ENCODE measurements around the gene ANXA4.

ANXA4 gene

DNA sequence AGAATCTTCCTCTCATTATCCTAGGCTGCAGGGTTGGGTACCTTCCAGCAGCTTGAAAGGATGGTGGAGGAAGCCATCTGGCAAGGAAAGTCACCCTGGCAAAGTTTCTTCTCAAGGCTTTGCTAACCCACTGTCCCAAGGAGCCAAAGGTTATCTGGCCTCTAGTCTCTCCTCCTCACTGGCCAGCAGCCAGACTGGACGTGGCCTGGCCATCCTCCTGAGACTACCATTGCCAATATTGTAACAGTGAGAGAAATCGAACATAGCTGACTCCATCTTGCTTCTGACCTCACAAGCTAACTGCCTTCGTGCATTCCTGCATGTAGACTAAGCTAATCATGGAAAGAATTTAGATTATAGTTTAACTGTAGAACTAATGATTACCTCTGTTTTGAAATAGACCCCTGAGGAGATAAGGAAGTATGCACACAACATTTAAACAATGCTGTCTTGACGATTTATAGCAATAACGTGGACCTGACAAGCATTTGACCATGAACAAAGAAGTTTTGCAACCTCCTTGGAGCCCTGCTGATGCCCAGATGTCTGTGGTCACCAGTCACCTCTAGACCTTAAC lies 7.8 kb upstream of the ANXA4 start:
- no peak for TF ChIP-seq TOX (CRISPR knock-in tag; IDR thresholded peaks at IDR 0.05; ENCODE audit: borderline replicate concordance)
- TF ChIP-seq ZC3H10 (CRISPR knock-in tag; IDR thresholded peaks at IDR 0.05), result no peak
- TF ChIP-seq, protein P1, sequence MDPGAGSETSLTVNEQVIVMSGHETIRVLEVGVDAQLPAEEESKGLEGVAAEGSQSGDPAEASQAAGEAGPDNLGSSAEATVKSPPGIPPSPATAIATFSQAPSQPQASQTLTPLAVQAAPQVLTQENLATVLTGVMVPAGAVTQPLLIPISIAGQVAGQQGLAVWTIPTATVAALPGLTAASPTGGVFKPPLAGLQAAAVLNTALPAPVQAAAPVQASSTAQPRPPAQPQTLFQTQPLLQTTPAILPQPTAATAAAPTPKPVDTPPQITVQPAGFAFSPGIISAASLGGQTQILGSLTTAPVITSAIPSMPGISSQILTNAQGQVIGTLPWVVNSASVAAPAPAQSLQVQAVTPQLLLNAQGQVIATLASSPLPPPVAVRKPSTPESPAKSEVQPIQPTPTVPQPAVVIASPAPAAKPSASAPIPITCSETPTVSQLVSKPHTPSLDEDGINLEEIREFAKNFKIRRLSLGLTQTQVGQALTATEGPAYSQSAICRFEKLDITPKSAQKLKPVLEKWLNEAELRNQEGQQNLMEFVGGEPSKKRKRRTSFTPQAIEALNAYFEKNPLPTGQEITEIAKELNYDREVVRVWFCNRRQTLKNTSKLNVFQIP (CRISPR knock-in tag; IDR thresholded peaks at IDR 0.05; ENCODE audit: borderline replicate concordance, low read depth), result no peak
- TF ChIP-seq SNAI2 (CRISPR knock-in tag; IDR thresholded peaks at IDR 0.05), result peak; percentile 32; the same call in 1 of the 2 replicates
- TF ChIP-seq ZFP3 (CRISPR knock-in tag; IDR thresholded peaks at IDR 0.05), result peak; percentile 59; the same call in 1 of the 2 replicates
- no peak for TF ChIP-seq ZFP30 (CRISPR knock-in tag; IDR thresholded peaks at IDR 0.05)
- TF ChIP-seq ARNTL (CRISPR knock-in tag; IDR thresholded peaks at IDR 0.05; ENCODE audit: borderline replicate concordance, low read depth), result no peak
- TF ChIP-seq ZNF70 (CRISPR knock-in tag; IDR thresholded peaks at IDR 0.05), result no peak
- TF ChIP-seq, protein P2, sequence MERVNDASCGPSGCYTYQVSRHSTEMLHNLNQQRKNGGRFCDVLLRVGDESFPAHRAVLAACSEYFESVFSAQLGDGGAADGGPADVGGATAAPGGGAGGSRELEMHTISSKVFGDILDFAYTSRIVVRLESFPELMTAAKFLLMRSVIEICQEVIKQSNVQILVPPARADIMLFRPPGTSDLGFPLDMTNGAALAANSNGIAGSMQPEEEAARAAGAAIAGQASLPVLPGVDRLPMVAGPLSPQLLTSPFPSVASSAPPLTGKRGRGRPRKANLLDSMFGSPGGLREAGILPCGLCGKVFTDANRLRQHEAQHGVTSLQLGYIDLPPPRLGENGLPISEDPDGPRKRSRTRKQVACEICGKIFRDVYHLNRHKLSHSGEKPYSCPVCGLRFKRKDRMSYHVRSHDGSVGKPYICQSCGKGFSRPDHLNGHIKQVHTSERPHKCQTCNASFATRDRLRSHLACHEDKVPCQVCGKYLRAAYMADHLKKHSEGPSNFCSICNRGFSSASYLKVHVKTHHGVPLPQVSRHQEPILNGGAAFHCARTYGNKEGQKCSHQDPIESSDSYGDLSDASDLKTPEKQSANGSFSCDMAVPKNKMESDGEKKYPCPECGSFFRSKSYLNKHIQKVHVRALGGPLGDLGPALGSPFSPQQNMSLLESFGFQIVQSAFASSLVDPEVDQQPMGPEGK (CRISPR knock-in tag; IDR thresholded peaks at IDR 0.05; ENCODE audit: borderline replicate concordance), result no peak
- TF ChIP-seq CSDC2 (CRISPR knock-in tag; IDR thresholded peaks at IDR 0.05), result 0 out of 2 replicates have a peak, but pooled peaks have one; percentile 67
- ATAC-seq, result no peak

DNA sequence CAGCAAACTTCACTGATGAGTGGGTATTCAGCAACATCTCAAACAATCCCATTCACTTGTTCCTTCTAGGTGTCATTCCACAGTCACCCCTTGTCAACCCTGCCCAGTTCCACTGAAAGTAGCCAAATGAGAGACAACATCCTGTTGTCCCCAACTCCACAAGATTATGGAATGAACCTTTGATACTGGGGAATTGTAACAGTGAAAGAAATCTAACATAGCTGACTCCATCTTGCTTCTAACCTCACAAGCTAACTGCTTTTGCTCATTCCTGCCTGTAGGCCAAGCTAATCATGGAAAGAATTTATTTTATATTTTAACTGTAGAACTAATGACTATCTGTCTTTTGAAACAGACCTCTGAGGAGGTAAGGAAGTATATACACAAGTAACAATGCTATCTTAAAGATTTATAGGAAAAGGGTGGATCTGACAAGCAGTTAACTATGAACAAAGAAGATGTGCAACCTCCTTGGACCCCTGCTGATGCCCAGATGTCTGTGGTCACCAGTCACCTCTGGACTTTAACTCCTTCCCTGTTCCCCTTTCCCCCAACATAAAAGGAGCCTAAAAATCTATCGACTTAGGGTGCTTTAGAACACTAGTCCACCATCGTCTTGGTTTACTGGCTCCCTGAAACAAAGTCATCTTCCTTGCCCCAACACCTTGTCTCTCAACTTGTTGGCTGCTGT lies 6.9 kb upstream of the ANXA4 start:
- TF ChIP-seq PPARA (CRISPR knock-in tag; IDR thresholded peaks at IDR 0.05; ENCODE audit: borderline replicate concordance) (no peak), ISL1 (CRISPR knock-in tag; IDR thresholded peaks at IDR 0.05) (no peak), OSR1 (CRISPR knock-in tag; IDR thresholded peaks at IDR 0.05) (no peak), ZC3H10 (CRISPR knock-in tag; IDR thresholded peaks at IDR 0.05) (no peak), ZNF70 (CRISPR knock-in tag; IDR thresholded peaks at IDR 0.05) (no peak), BACH2 (CRISPR knock-in tag; IDR thresholded peaks at IDR 0.05; ENCODE audit: borderline replicate concordance) (no peak), ZFP3 (CRISPR knock-in tag; IDR thresholded peaks at IDR 0.05) (no peak), ESRRG (CRISPR knock-in tag; IDR thresholded peaks at IDR 0.05) (no peak), SNAI2 (CRISPR knock-in tag; IDR thresholded peaks at IDR 0.05) (no peak), RARB (CRISPR knock-in tag; IDR thresholded peaks at IDR 0.05) (no peak), TOX (CRISPR knock-in tag; IDR thresholded peaks at IDR 0.05; ENCODE audit: borderline replicate concordance) (no peak), CSDC2 (CRISPR knock-in tag; IDR thresholded peaks at IDR 0.05) (no peak), ZNF565 (CRISPR knock-in tag; conservative IDR thresholded peaks at IDR 0.05; ENCODE audit: low read depth) (no peak), ZNF8 (CRISPR knock-in tag; IDR thresholded peaks at IDR 0.05) (no peak), TCF4 (CRISPR knock-in tag; IDR thresholded peaks at IDR 0.05; ENCODE audit: borderline replicate concordance) (no peak), ZFP30 (CRISPR knock-in tag; IDR thresholded peaks at IDR 0.05) (no peak)
- TF ChIP-seq, protein P3, sequence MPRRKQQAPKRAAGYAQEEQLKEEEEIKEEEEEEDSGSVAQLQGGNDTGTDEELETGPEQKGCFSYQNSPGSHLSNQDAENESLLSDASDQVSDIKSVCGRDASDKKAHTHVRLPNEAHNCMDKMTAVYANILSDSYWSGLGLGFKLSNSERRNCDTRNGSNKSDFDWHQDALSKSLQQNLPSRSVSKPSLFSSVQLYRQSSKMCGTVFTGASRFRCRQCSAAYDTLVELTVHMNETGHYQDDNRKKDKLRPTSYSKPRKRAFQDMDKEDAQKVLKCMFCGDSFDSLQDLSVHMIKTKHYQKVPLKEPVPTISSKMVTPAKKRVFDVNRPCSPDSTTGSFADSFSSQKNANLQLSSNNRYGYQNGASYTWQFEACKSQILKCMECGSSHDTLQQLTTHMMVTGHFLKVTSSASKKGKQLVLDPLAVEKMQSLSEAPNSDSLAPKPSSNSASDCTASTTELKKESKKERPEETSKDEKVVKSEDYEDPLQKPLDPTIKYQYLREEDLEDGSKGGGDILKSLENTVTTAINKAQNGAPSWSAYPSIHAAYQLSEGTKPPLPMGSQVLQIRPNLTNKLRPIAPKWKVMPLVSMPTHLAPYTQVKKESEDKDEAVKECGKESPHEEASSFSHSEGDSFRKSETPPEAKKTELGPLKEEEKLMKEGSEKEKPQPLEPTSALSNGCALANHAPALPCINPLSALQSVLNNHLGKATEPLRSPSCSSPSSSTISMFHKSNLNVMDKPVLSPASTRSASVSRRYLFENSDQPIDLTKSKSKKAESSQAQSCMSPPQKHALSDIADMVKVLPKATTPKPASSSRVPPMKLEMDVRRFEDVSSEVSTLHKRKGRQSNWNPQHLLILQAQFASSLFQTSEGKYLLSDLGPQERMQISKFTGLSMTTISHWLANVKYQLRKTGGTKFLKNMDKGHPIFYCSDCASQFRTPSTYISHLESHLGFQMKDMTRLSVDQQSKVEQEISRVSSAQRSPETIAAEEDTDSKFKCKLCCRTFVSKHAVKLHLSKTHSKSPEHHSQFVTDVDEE (CRISPR knock-in tag; IDR thresholded peaks at IDR 0.05), result no peak
- TF ChIP-seq, protein P4, sequence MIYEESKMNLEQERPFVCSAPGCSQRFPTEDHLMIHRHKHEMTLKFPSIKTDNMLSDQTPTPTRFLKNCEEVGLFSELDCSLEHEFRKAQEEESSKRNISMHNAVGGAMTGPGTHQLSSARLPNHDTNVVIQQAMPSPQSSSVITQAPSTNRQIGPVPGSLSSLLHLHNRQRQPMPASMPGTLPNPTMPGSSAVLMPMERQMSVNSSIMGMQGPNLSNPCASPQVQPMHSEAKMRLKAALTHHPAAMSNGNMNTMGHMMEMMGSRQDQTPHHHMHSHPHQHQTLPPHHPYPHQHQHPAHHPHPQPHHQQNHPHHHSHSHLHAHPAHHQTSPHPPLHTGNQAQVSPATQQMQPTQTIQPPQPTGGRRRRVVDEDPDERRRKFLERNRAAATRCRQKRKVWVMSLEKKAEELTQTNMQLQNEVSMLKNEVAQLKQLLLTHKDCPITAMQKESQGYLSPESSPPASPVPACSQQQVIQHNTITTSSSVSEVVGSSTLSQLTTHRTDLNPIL (CRISPR knock-in tag; IDR thresholded peaks at IDR 0.05; ENCODE audit: low read depth), result no peak
- TF ChIP-seq, protein P1 (CRISPR knock-in tag; IDR thresholded peaks at IDR 0.05; ENCODE audit: borderline replicate concordance, low read depth), result no peak
- TF ChIP-seq, protein P2 (CRISPR knock-in tag; IDR thresholded peaks at IDR 0.05; ENCODE audit: borderline replicate concordance), result no peak

More for the DNA sequence above, 6.9 kb upstream of the ANXA4 start:
- ATAC-seq, result no peak
